KMS-11 (cell line): ENCODE measurements around the gene COL10A1.

Experiments
- H2AFZ ChIP-seq: fragments of 200-600 bp; sonication (generic); 2 replicates; pipeline ENCODE4 v1.6.1; 2016; ENCODE audit warnings: antibody characterized with exemption, mixed run types, low read depth
- H3K27ac ChIP-seq: fragments of 200-600 bp; sonication (generic); 2 replicates; pipeline ENCODE4 v1.6.1; 2016; ENCODE audit warnings: mild to moderate bottlenecking, mixed run types
- H3K27me3 ChIP-seq: fragments of 200-600 bp; sonication (generic); 2 replicates; pipeline ENCODE4 v1.6.1; 2017; ENCODE audit warnings: mild to moderate bottlenecking, low read depth, mixed run types, moderate library complexity; ENCODE audit not compliant: insufficient read depth
- H3K36me3 ChIP-seq: fragments of 200-600 bp; sonication (generic); 2 replicates; pipeline ENCODE4 v1.6.1; 2017; ENCODE audit warnings: mild to moderate bottlenecking, mixed run types; ENCODE audit not compliant: insufficient read depth
- H3K4me1 ChIP-seq: fragments of 200-600 bp; sonication (generic); 2 replicates; pipeline ENCODE4 v1.6.1; 2016; ENCODE audit warnings: mild to moderate bottlenecking, low read depth, mixed run types; ENCODE audit not compliant: poor library complexity, severe bottlenecking
- H3K4me2 ChIP-seq: fragments of 200-600 bp; sonication (generic); 2 replicates; pipeline ENCODE4 v1.7.0; 2016; ENCODE audit warnings: mild to moderate bottlenecking, mixed run types
- H3K4me3 ChIP-seq: fragments of 200-600 bp; sonication (generic); IDR thresholded peaks from 2 replicates; pipeline ENCODE4 v1.6.1; 2017; ENCODE audit warnings: low read depth, low read length, mixed read lengths; ENCODE audit not compliant: insufficient read depth
- H3K79me2 ChIP-seq: fragments of 200-600 bp; sonication (generic); 2 replicates; pipeline ENCODE4 v1.6.1; 2016; ENCODE audit warnings: low read depth, mixed run types; ENCODE audit not compliant: insufficient read depth
- H3K9ac ChIP-seq: fragments of 200-600 bp; sonication (generic); 2 replicates; pipeline ENCODE4 v1.6.1; 2016; ENCODE audit warnings: mild to moderate bottlenecking, mixed run types
- H4K20me1 ChIP-seq: fragments of 200-600 bp; sonication (generic); 2 replicates; pipeline ENCODE4 v1.6.1; 2016; ENCODE audit warnings: mild to moderate bottlenecking, mixed run types; ENCODE audit not compliant: insufficient read depth
- CTCF ChIP-seq: fragments of 200-600 bp; sonication (generic); conservative IDR thresholded peaks from 2 replicates; pipeline ENCODE4 v1.6.1; 2017; ENCODE audit warnings: low read depth, mild to moderate bottlenecking, antibody characterized with exemption, low read length, moderate library complexity, mixed read lengths

Gene COL10A1

GRCh38 chr6:116159782-116160524, 34.0 kb upstream of the COL10A1 start:
- Histone ChIP-seq H3K4me1 (no peaks in the 10 kb centered on the region), H3K4me2 (no peak overlapping the region), H3K9ac (no peak overlapping the region), H4K20me1 (no peaks in the 10 kb centered on the region), H2AFZ (no peak overlapping the region), H3K27ac (no peak overlapping the region), H3K36me3 (no peaks in the 10 kb centered on the region), H3K4me3 (no peak overlapping the region), H3K79me2 (no peaks in the 10 kb centered on the region), H3K27me3 (no peaks in the 10 kb centered on the region)
- TF ChIP-seq CTCF, result no peak

GRCh38 chr6:116158641-116159040, 32.7 kb upstream of the COL10A1 start:
- H3K27me3 ChIP-seq, result no peaks in the 10 kb centered on the region
- H3K79me2 ChIP-seq, result no peaks in the 10 kb centered on the region
- no peak overlapping the region for H2AFZ ChIP-seq
- H3K36me3 ChIP-seq, result no peaks in the 10 kb centered on the region
- no peak for TF ChIP-seq CTCF
- no peak overlapping the region for H3K27ac ChIP-seq
- no peaks in the 10 kb centered on the region for H3K4me1 ChIP-seq
- no peak overlapping the region for H3K4me2 ChIP-seq
- H4K20me1 ChIP-seq, result no peaks in the 10 kb centered on the region
- no peak overlapping the region for H3K9ac ChIP-seq
- H3K4me3 ChIP-seq, result no peak overlapping the region

- H3K27me3 ChIP-seq, result no peaks in the 10 kb centered on the region
- H3K9ac ChIP-seq, result no peak overlapping the region
- no peak overlapping the region for H2AFZ ChIP-seq
- H3K4me1 ChIP-seq, result no peaks in the 10 kb centered on the region
- H4K20me1 ChIP-seq, result no peaks in the 10 kb centered on the region
- H3K27ac ChIP-seq, result no peak overlapping the region
- H3K4me3 ChIP-seq, result no peak overlapping the region
- no peaks in the 10 kb centered on the region for H3K36me3 ChIP-seq
- no peak overlapping the region for H3K4me2 ChIP-seq
- no peaks in the 10 kb centered on the region for H3K79me2 ChIP-seq
- no peak for TF ChIP-seq CTCF
Observed at GRCh38 chr6:116157391-116157790, 31.5 kb upstream of the COL10A1 start.

GRCh38 chr6:116156405-116157326, 30.7 kb upstream of the COL10A1 start:
- Histone ChIP-seq H3K27ac (no peak overlapping the region), H3K36me3 (no peaks in the 10 kb centered on the region)

More at GRCh38 chr6:116156405-116157326, 30.7 kb upstream of the COL10A1 start:
- no peak overlapping the region for H3K4me2 ChIP-seq
- TF ChIP-seq CTCF, result no peak
- H4K20me1 ChIP-seq, result no peaks in the 10 kb centered on the region
- H3K9ac ChIP-seq, result no peak overlapping the region
- H3K4me3 ChIP-seq, result no peak overlapping the region
- no peaks in the 10 kb centered on the region for H3K79me2 ChIP-seq
- no peaks in the 10 kb centered on the region for H3K27me3 ChIP-seq
- no peaks in the 10 kb centered on the region for H3K4me1 ChIP-seq
- no peak overlapping the region for H2AFZ ChIP-seq
